Neural cell (in vitro differentiated cells): Measurements from ENCODE around the gene MOB3B. TPM values are rescaled to one million over a fixed set of nuclear protein-coding genes. Genes with fewer than 3 reads are reported as not detected.

ENCODE experiments used
- H2AFZ ChIP-seq: fragments of 200-600, 300-800 bp; sonication (generic), shearing (Covaris generic); 2 replicates; pipeline ENCODE4 v1.6.0; 2014; ENCODE audit warnings: low read depth, mild to moderate bottlenecking, antibody characterized with exemption, low read length, moderate library complexity
- H3F3A ChIP-seq: fragments of 200-600 bp; shearing (Covaris generic); 2 replicates; pipeline ENCODE4 v1.6.1; 2016; ENCODE audit warnings: mild to moderate bottlenecking, moderate library complexity, mixed read lengths, antibody characterized with exemption, low read length; ENCODE audit not compliant: insufficient read depth, poor library complexity, severe bottlenecking
- H3K27ac ChIP-seq: fragments of 200-600, 300-800 bp; sonication (generic), shearing (Covaris generic); 2 replicates; pipeline ENCODE4 v1.5.1; 2014; ENCODE audit warnings: mild to moderate bottlenecking, low read length, moderate library complexity
- H3K27me3 ChIP-seq: fragments of 300-800, 200-600 bp; sonication (generic), shearing (Covaris generic); 2 replicates; pipeline ENCODE4 v1.6.0; 2014; ENCODE audit warnings: mild to moderate bottlenecking, low read depth, low read length, moderate library complexity; ENCODE audit not compliant: insufficient read depth
- H3K36me3 ChIP-seq: fragments of 300-800, 200-600 bp; sonication (generic), shearing (Covaris generic); 2 replicates; pipeline ENCODE4 v1.5.1; 2014; ENCODE audit warnings: mild to moderate bottlenecking, antibody characterized with exemption, low read length, moderate library complexity; ENCODE audit not compliant: insufficient read depth
- H3K4me2 ChIP-seq: fragments of 300-800, 200-600 bp; sonication (generic), shearing (Covaris generic); 2 replicates; pipeline ENCODE4 v1.6.0; 2014; ENCODE audit warnings: mild to moderate bottlenecking, low read length
- H3K4me3 ChIP-seq: fragments of 300-800, 200-600 bp; sonication (generic), shearing (Covaris generic); 2 replicates; pipeline ENCODE4 v1.5.1; 2014; ENCODE audit warnings: mild to moderate bottlenecking, low read length, moderate library complexity
- H3K79me2 ChIP-seq: fragments of 200-600 bp; shearing (Covaris generic); replicated peaks from 2 replicates; pipeline ENCODE4 v1.6.0; 2014; ENCODE audit warnings: mild to moderate bottlenecking, low read length, moderate library complexity; ENCODE audit not compliant: insufficient read depth
- H3K9ac ChIP-seq: fragments of 300-800, 200-600 bp; sonication (generic), shearing (Covaris generic); 2 replicates; pipeline ENCODE4 v1.6.1; 2016; ENCODE audit warnings: mild to moderate bottlenecking, low read length, mixed read lengths
- H3K9me2 ChIP-seq: fragments of 200-600 bp; shearing (Covaris generic); 2 replicates; pipeline ENCODE4 v1.6.1; 2016; ENCODE audit warnings: mild to moderate bottlenecking, low read length, mixed read lengths; ENCODE audit not compliant: insufficient read depth
- H3K9me3 ChIP-seq: fragments of 200-600, 300-800 bp; sonication (generic), shearing (Covaris generic); 2 replicates; pipeline ENCODE4 v1.6.1; 2016; ENCODE audit warnings: mild to moderate bottlenecking, mixed run types, low read length, moderate library complexity, mixed read lengths
- H4K20me1 ChIP-seq: fragments of 200-600 bp; shearing (Covaris generic); 2 replicates; pipeline ENCODE4 v1.6.1; 2016; ENCODE audit warnings: mild to moderate bottlenecking, mixed run types; ENCODE audit not compliant: insufficient read depth
- CTCF ChIP-seq: fragments of 450-650 bp; IDR thresholded peaks from 2 replicates; pipeline ENCODE4 v1.5.1; 2014; ENCODE audit warnings: antibody characterized with exemption, mild to moderate bottlenecking, moderate library complexity; ENCODE audit not compliant: poor library complexity, severe bottlenecking
- EP300 ChIP-seq: fragments of 450-650 bp; conservative IDR thresholded peaks from 2 replicates; pipeline ENCODE4 v1.6.1; 2014; ENCODE audit warnings: antibody characterized with exemption, mild to moderate bottlenecking, moderate library complexity; ENCODE audit not compliant: poor library complexity, severe bottlenecking
- EZH2 ChIP-seq: fragments of 200-600, 300-800 bp; shearing (Covaris generic), sonication (generic); IDR thresholded peaks from 2 replicates; pipeline ENCODE4 v1.6.1; 2014; ENCODE audit warnings: antibody characterized with exemption, low read length, borderline replicate concordance, mild to moderate bottlenecking; ENCODE audit not compliant: insufficient read depth, poor library complexity, severe bottlenecking
- MXI1 ChIP-seq: fragments of 450-650 bp; conservative IDR thresholded peaks from 2 replicates; pipeline ENCODE4 v1.6.1; 2014; ENCODE audit warnings: antibody characterized with exemption, mild to moderate bottlenecking; ENCODE audit not compliant: poor library complexity, severe bottlenecking
- POLR2AphosphoS5 ChIP-seq: IDR thresholded peaks from 2 replicates; pipeline ENCODE4 v1.6.1; 2012
- RAD21 ChIP-seq: fragments of 450-650 bp; conservative IDR thresholded peaks from 2 replicates; pipeline ENCODE4 v1.6.1; 2014; ENCODE audit warnings: antibody characterized with exemption, mild to moderate bottlenecking, moderate library complexity
- REST ChIP-seq: IDR thresholded peaks from 2 replicates; pipeline ENCODE4 v1.6.1; 2012; ENCODE audit warnings: borderline replicate concordance
- SMC3 ChIP-seq: fragments of 450-650 bp; conservative IDR thresholded peaks from 2 replicates; pipeline ENCODE4 v1.6.1; 2014; ENCODE audit warnings: antibody characterized with exemption, mild to moderate bottlenecking, moderate library complexity; ENCODE audit not compliant: poor library complexity
- TAF1 ChIP-seq: IDR thresholded peaks from 2 replicates; pipeline ENCODE4 v1.6.1; 2012; ENCODE audit warnings: low read depth
- polyA plus RNA-seq: library from polyadenylated mRNA; depleted of rRNA; stranded (reverse); fragments of >200 nt; gene quantifications from 2 replicates; pipeline ENCODE4 v1.2.3, GENCODE V29; 2014

Gene MOB3B
- polyA plus RNA-seq, 1 donor from 2014 or later: 1.8 TPM

- Histone ChIP-seq H4K20me1 (no peaks in the 10 kb centered on the region), H3K9ac (no peak overlapping the region), H3K9me2 (no peaks in the 10 kb centered on the region), H3K4me3 (no peak overlapping the region), H3K9me3 (no peaks in the 10 kb centered on the region), H3K4me2 (no peak overlapping the region), H3F3A (no peaks in the 10 kb centered on the region), H2AFZ (no peak overlapping the region), H3K36me3 (no peaks in the 10 kb centered on the region), H3K27ac (no peak overlapping the region), H3K27me3 (no peaks in the 10 kb centered on the region), H3K79me2 (no peaks in the 10 kb centered on the region)
- TF ChIP-seq EP300 (no peak), MXI1 (no peak)
Observed at GRCh38 chr9:27367921-27368315, 161.7 kb downstream of the MOB3B start.

GRCh38 chr9:27367175-27367798, 162.3 kb downstream of the MOB3B start:
- TF ChIP-seq POLR2AphosphoS5: no peak
- no peak for TF ChIP-seq EZH2
- no peak for TF ChIP-seq CTCF
- TF ChIP-seq SMC3: no peak
- TF ChIP-seq REST: no peak
- TF ChIP-seq RAD21: no peak
- TF ChIP-seq TAF1: no peak
- no peak for TF ChIP-seq EP300
- TF ChIP-seq MXI1: no peak
- Histone ChIP-seq H3K9me3 (no peaks in the 10 kb centered on the region), H3K27me3 (no peaks in the 10 kb centered on the region), H3K9me2 (no peaks in the 10 kb centered on the region), H2AFZ (no peak overlapping the region), H3K4me3 (no peak overlapping the region), H3F3A (no peaks in the 10 kb centered on the region), H4K20me1 (no peaks in the 10 kb centered on the region), H3K79me2 (no peaks in the 10 kb centered on the region), H3K4me2 (no peak overlapping the region), H3K9ac (no peak overlapping the region), H3K36me3 (no peaks in the 10 kb centered on the region), H3K27ac (no peak overlapping the region)
